Measurements from ENCODE around the gene CTSG. TPM values are rescaled to one million over a fixed set of nuclear protein-coding genes. Genes with fewer than 3 reads are reported as not detected.

The CTSG gene
- total RNA-seq = 10 to 100 TPM in 1 of 4 donors, 1 to 10 TPM in 2, not detected in 1; 2.9 to 13.9 (median 4.8) TPM

- no peak for TF ChIP-seq CTCF (IDR thresholded peaks at IDR 0.05; ENCODE audit: low read depth)
Observed at GRCh38 chr14:24576182-24576581, at the start of gene CTSG. CTSG (minus strand) TSS chr14:24576250; CDS start chr14:24576223, 27 bp downstream.

GRCh38 chr14:24613747-24614146 is 37.7 kb upstream of the CTSG start:
- no peak for TF ChIP-seq CTCF (IDR thresholded peaks at IDR 0.05; ENCODE audit: low read depth)

- no peak for TF ChIP-seq CTCF (IDR thresholded peaks at IDR 0.05; ENCODE audit: low read depth)
Observed at GRCh38 chr14:24613241-24613640, 37.2 kb upstream of the CTSG start.

- no peak for TF ChIP-seq CTCF (IDR thresholded peaks at IDR 0.05; ENCODE audit: low read depth)
Observed at GRCh38 chr14:24612196-24612595, 36.1 kb upstream of the CTSG start.

GRCh38 chr14:24609655-24610344 is 33.8 kb upstream of the CTSG start, which contains the start of gene GZMH:
GZMH (minus strand) TSS chr14:24609685; CDS start chr14:24609613, 72 bp downstream.
- no peak for TF ChIP-seq CTCF (IDR thresholded peaks at IDR 0.05; ENCODE audit: low read depth)

GRCh38 chr14:24607635-24608514 is 31.8 kb upstream of the CTSG start:
- no peak for TF ChIP-seq CTCF (IDR thresholded peaks at IDR 0.05; ENCODE audit: low read depth)

GRCh38 chr14:24607081-24607480 is 31.0 kb upstream of the CTSG start:
- no peak for TF ChIP-seq CTCF (IDR thresholded peaks at IDR 0.05; ENCODE audit: low read depth)

Measured in subcutaneous adipose tissue (tissue), 4 donors.